Liver (tissue), 9 donors: ENCODE measurements around the gene ARL6IP4. TPM values are rescaled to one million over a fixed set of nuclear protein-coding genes. Genes with fewer than 3 reads are reported as not detected.

Source experiments
- DNase-seq: peaks from one replicate; pipeline ENCODE4 v3.0.0-alpha.2; 2017; ENCODE audit warnings: low spot score
- H3K27ac ChIP-seq, 2 donors: one replicate each; pipeline ENCODE4 v1.7.0; 2013; ENCODE audit warnings: inconsistent platforms in 2 of 2, low read length in 2 of 2, control low read depth in 1 of 2, low read depth in 1 of 2, mild to moderate bottlenecking in 1 of 2
- H3K27me3 ChIP-seq, 4 donors: one replicate each; pipeline versions ENCODE4 v1.6.1 to v1.7.0; 2013; ENCODE audit warnings: low read length in 3 of 4, inconsistent platforms in 1 of 4, mild to moderate bottlenecking in 1 of 4, moderate library complexity in 1 of 4; ENCODE audit not compliant: control insufficient read depth in 4 of 4, insufficient read depth in 4 of 4
- H3K36me3 ChIP-seq, 4 donors: one replicate each; pipeline versions ENCODE4 v1.6.1 to v1.7.0; 2013; ENCODE audit warnings: low read length in 3 of 4, mild to moderate bottlenecking in 3 of 4, low read depth in 1 of 4, moderate library complexity in 1 of 4; ENCODE audit not compliant: control insufficient read depth in 4 of 4, insufficient read depth in 3 of 4
- H3K4me1 ChIP-seq, 4 donors: one replicate each; pipeline versions ENCODE4 v1.6.1 to v1.7.0; 2013; ENCODE audit warnings: low read length in 3 of 4, mild to moderate bottlenecking in 3 of 4, moderate library complexity in 1 of 4; ENCODE audit not compliant: control insufficient read depth in 4 of 4, insufficient read depth in 4 of 4
- H3K4me3 ChIP-seq, 3 donors: one replicate each; pipeline versions ENCODE4 v1.6.1 to v1.7.0; 2013; ENCODE audit warnings: low read length in 3 of 3, control low read depth in 1 of 3, low read depth in 1 of 3, mild to moderate bottlenecking in 1 of 3
- H3K9ac ChIP-seq, 2 donors: one replicate each; pipeline ENCODE4 v1.7.0; 2013; ENCODE audit warnings: low read length in 2 of 2, mild to moderate bottlenecking in 2 of 2, moderate library complexity in 2 of 2, control low read depth in 1 of 2, low read depth in 1 of 2
- H3K9me3 ChIP-seq, 4 donors: one replicate each; pipeline versions ENCODE4 v1.6.1 to v1.7.0; 2013; ENCODE audit warnings: low read length in 3 of 4; ENCODE audit not compliant: control insufficient read depth in 4 of 4
- ATF3 ChIP-seq: IDR thresholded peaks from 2 replicates; pipeline ENCODE4 v1.6.1; 2016; ENCODE audit warnings: antibody characterized with exemption
- EGR1 ChIP-seq, 2 donors: IDR thresholded peaks; 2 replicates each; pipeline ENCODE4 v1.6.1; 2016 to 2018; ENCODE audit warnings: antibody characterized with exemption in 2 of 2, low read depth in 2 of 2
- FOXA1 ChIP-seq: IDR thresholded peaks from 2 replicates; pipeline ENCODE4 v1.6.1; 2016; ENCODE audit warnings: antibody characterized with exemption
- FOXA2 ChIP-seq: IDR thresholded peaks from 2 replicates; pipeline ENCODE4 v1.6.1; 2016; ENCODE audit warnings: antibody characterized with exemption
- GABPA ChIP-seq, 2 donors: IDR thresholded peaks in 1 of 2; conservative IDR thresholded peaks in 1 of 2; 2 replicates each; pipeline ENCODE4 v1.6.1; 2016; ENCODE audit warnings: antibody characterized with exemption in 2 of 2, mild to moderate bottlenecking in 1 of 2, moderate library complexity in 1 of 2
- HNF4G ChIP-seq: IDR thresholded peaks from 2 replicates; pipeline ENCODE4 v1.6.1; 2016; ENCODE audit warnings: antibody characterized with exemption
- JUND ChIP-seq, 2 donors: IDR thresholded peaks; 2 replicates each; pipeline ENCODE4 v1.6.1; 2016; ENCODE audit warnings: antibody characterized with exemption in 2 of 2
- NR2F2 ChIP-seq: IDR thresholded peaks from 2 replicates; pipeline ENCODE4 v1.6.1; 2016; ENCODE audit warnings: antibody characterized with exemption
- RAD21 ChIP-seq, 2 donors: IDR thresholded peaks; 2 replicates each; pipeline ENCODE4 v1.6.1; 2016; ENCODE audit warnings: antibody characterized with exemption in 2 of 2, mild to moderate bottlenecking in 2 of 2
- RXRA ChIP-seq, 2 donors: IDR thresholded peaks; 2 replicates each; pipeline ENCODE4 v1.6.1; 2017 to 2018; ENCODE audit warnings: antibody characterized with exemption in 2 of 2, mild to moderate bottlenecking in 1 of 2
- SP1 ChIP-seq: IDR thresholded peaks from 2 replicates; pipeline ENCODE4 v1.6.1; 2018; ENCODE audit warnings: antibody characterized with exemption, mild to moderate bottlenecking
- TAF1 ChIP-seq: conservative IDR thresholded peaks from 2 replicates; pipeline ENCODE4 v1.6.1; 2016; ENCODE audit warnings: antibody characterized with exemption, mild to moderate bottlenecking
- YY1 ChIP-seq: IDR thresholded peaks from 2 replicates; pipeline ENCODE4 v1.6.1; 2016; ENCODE audit warnings: antibody characterized with exemption, mild to moderate bottlenecking
- ZBTB33 ChIP-seq: IDR thresholded peaks from 2 replicates; pipeline ENCODE4 v1.6.1; 2016; ENCODE audit warnings: antibody characterized with exemption
- WGBS: extraction: QIAGEN DNeasy Blood & Tissue Kit; methylation state at CpG from one replicate; pipeline ENCODE4 v1.1.7; 2013; 5-methylcytosine and 5-hydroxymethylcytosine counted together
- polyA plus RNA-seq, 2 donors: library from polyadenylated mRNA; stranded (reverse) in 1 of 2; unstranded in 1 of 2; fragments of 200-250 nt in 1 of 2; fragments of >200 nt in 1 of 2; fragmentation: Nextera tagmentation in 1 of 2; extraction: Ambion mirVana in 1 of 2; gene quantifications; one replicate each; pipeline versions ENCODE4 v1.2.1 to v1.2.3, GENCODE V29; 2013 to 2015
- total RNA-seq, 2 donors: library from RNA; depleted of rRNA; stranded (reverse); fragments of >200 nt; gene quantifications; one replicate each; pipeline ENCODE4 v1.2.3, GENCODE V29; 2014
- TF ChIP-seq, protein P1 (sequence below): IDR thresholded peaks from 2 replicates; pipeline ENCODE4 v1.6.1; 2016; ENCODE audit warnings: antibody characterized with exemption
- donor health status: healthy.
- donor health status: healthy.
- donor health status: healthy.
- donor health status: healthy.
- donor health status: healthy.

ARL6IP4 gene
- total and polyA plus RNA-seq, 4 donors, result 59.2 to 187 (median 121) TPM

- TF ChIP-seq ATF3 (no peak), JUND (IDR thresholded peaks at IDR 0.05) (no peak), ZBTB33 (no peak), SP1 (no peak), HNF4G (no peak), RAD21 (IDR thresholded peaks at IDR 0.05) (no peak), EGR1 (IDR thresholded peaks at IDR 0.05; ENCODE audit: low read depth in 2 of 2) (no peak), YY1 (no peak), FOXA1 (no peak), RXRA (IDR thresholded peaks at IDR 0.05) (no peak), NR2F2 (no peak)
These were observed 1.4 kb downstream of the ARL6IP4 start (continued) for GRCh38 chr12:122981587-122982476.

GRCh38 chr12:122982477-122982815 is 2.0 kb downstream of the ARL6IP4 start:
- Histone ChIP-seq H3K4me3 (no peak overlapping the region), H3K27ac (peak overlapping the region in 1 of 2 donors; percentile 16), H3K4me1 (peaks cover 8 to 80% (median 57%) of the 10 kb centered on the region in 4 donors), H3K9ac (no peak overlapping the region), H3K36me3 (peaks cover 3 to 24% (median 8%) of the 10 kb centered on the region in 4 donors), H3K9me3 (no peaks in the 10 kb centered on the region), H3K27me3 (no peaks in the 10 kb centered on the region)
- DNase-seq, result no peak
- WGBS, result 80% methylated on average over 11 of the region's 11 CpGs
- TF ChIP-seq NR2F2 (no peak), ZBTB33 (no peak), TAF1 (no peak), GABPA (IDR thresholded peaks at IDR 0.05 in 1 of 2, conservative IDR thresholded peaks at IDR 0.05 in 1 of 2) (no peak), ATF3 (no peak), FOXA2 (no peak), FOXA1 (no peak)
- TF ChIP-seq, protein P1, sequence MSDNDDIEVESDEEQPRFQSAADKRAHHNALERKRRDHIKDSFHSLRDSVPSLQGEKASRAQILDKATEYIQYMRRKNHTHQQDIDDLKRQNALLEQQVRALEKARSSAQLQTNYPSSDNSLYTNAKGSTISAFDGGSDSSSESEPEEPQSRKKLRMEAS, result no peak
